Glomerular visceral epithelial cell (primary cell): ENCODE data around the gene LBX1.

Source experiments
- DNase-seq: peaks from one replicate; pipeline ENCODE4 v3.0.0-alpha.2; 2016; ENCODE audit errors: extremely low spot score

LBX1 gene

GRCh38 chr10:101241840-101242707, 12.8 kb upstream of the LBX1 start:
- no peak for DNase-seq

- DNase-seq: no peak
Observed at GRCh38 chr10:101238732-101239105, 9.5 kb upstream of the LBX1 start.

GRCh38 chr10:101237982-101238731, 8.9 kb upstream of the LBX1 start:
- no peak for DNase-seq

GRCh38 chr10:101237081-101237981, 8.1 kb upstream of the LBX1 start:
- no peak for DNase-seq

DNA sequence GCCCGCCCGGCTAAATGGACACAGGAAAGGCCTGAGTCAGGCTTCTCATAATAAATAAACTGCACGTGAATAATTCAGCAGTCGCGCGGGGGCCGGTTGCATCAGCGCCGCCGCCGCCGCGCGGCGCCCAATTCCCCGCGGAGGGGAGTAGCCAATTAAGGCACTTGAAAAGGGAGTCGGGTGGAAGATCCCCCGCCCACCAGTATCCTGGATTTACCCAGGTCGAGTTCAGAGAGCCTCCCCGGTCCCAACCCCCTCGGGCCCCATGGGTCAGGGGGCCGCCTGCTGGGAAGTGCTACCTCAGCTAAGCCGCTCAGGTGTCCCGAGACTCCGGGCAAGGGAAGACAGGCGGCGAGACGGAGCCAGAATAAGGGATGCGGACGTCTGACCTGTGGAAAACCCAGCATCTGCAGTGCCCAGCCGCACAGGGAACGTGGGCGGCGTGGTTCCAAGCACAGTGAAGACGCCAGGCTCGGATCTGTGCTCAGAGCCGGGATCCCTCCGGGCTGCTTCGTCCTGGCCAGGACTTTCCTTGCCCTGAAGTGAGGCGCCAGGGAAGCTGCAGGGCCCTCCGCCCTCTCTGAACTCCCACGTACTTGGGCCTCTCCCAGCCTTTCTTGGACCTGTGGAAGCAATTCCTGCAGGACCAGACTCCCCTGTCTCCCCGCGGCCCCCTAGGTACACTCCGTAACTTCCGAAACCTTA, 7.3 kb upstream of the LBX1 start:
- no peak for DNase-seq

GRCh38 chr10:101235766-101236165, 6.5 kb upstream of the LBX1 start:
- DNase-seq: no peak

DNA sequence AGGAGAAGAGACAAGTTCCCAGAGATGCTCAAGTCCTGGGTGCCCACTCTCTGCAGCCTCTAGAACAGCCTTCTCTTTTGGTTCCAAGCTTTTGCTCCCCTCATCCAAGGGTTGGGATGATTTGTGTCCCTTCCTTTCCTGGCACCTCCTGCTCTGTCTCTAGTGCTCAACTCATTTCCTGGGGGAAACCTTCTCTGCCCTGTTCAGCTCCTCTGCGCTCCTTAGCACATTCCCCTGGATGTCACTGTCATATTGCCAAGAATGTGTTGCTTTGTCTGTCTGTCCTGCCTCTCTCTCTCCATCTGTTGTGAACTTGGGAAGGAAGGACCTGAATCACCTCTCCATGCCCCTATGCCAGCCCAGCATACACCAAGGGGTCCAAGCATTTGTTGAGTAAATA, 5.1 kb upstream of the LBX1 start:
- no peak for DNase-seq

DNA sequence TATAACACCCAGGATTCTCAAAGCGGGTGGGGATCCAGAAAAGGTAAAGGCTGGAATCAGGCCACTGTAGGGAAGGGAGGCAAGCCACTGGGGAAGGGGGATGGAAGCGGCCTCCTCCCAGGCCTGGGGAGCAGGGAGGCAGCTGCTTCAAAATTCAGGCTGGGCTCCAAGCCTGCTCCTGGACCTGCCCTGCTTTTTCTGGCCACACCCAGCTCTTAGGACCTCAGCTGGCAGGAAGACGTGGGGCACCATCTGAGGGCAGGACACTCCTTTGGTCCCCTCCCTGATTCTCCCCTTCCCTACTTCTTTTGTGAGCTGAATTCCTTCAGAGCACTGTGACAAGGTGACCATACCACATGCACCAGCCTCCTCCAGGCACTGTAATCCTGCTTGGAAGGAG, 4.6 kb upstream of the LBX1 start:
- no peak for DNase-seq

GRCh38 chr10:101233443-101233842, 4.2 kb upstream of the LBX1 start:
- DNase-seq: no peak

- no peak for DNase-seq
Observed at GRCh38 chr10:101231912-101232689, 2.8 kb upstream of the LBX1 start.

GRCh38 chr10:101231092-101231491, 1.8 kb upstream of the LBX1 start:
- DNase-seq: no peak

DNA sequence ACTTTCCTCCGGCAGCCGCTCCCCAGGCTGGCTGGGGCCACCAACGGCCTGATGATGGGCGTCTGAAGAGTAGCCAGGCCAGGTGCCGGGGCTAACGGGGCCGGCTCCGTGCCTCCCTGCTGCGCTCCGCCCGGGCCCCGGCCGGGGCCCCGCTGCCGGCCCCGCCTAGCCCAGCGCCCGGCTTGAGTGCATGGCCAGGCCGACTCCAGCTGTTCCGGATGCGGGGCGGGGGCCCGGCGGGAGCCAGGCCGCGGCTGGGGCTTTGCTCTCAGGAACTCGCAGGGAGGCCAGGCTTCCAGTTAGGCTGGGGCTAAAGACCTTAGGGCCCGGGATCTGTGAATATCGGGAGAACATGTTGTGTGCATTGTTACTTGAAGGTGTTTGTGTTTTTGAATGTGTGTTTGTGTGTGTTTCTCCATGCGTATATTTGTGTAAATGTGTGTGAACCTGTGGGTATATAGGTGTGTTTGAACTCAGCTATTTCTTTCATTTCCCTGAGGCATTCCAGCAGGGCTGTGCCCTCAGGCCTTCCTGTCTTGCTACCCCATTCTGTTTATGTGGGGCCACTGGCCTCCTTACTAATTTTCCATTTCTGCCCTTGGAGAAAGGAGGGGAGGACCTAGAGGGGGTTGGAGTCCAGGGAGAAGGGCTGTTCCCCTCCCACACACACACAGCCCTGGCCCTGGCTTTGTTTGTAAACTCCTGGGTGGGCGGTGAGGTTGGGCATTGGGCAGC, 1.1 kb upstream of the LBX1 start:
- DNase-seq: no peak

DNA sequence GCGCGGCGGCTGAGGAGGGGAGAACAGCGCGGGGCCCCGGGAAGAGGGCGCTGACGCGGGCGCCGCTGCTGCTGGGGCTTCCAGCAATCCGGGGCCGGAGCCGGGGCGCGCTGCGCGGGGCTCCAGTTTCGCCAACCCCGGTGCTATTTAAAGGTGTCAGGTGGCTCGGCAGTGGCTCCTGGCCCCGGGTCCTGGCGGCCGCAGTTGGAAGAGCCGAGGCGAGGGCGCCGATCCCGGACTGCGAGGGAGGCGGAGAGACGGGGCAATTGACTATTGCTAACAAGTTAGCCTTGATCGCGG, 347 bp downstream of the LBX1 start:
- no peak for DNase-seq

- DNase-seq: no peak
Observed at GRCh38 chr10:101228153-101228965, 904 bp downstream of the LBX1 start.

DNA sequence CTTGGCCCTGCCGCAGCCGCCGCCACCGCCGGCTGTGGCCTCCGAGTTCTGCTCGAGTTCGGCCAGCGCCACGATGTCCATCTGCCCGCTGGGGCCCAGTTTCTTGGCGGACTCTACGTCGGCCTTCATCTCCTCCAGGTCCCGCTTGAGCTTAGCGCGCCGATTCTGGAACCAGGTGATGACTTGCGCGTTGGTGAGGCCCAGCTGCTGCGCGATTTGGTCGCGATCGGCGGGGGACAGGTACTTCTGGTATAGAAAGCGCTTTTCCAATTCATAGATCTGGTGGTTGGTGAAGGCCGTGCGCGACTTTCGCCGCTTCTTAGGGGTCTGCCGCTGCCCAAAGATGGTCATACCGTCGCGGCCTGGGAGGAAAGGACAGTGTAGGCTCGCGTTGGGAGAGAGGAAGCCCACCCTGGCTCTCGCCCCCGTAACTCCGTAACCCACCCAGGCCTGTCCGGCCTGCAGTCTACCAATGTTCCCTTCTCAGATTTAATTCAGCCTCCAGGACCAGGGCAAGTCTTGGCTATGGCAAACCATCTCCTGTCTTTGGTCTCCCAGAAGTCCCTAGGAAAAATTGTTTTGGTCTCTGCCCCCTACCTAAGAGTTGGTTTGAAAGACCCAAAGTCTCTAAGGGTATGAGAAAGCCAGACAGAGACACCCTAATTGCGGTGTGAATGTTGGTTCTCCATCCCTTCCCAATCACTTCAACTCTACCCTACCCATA, 1.7 kb downstream of the LBX1 start:
- no peak for DNase-seq

DNA sequence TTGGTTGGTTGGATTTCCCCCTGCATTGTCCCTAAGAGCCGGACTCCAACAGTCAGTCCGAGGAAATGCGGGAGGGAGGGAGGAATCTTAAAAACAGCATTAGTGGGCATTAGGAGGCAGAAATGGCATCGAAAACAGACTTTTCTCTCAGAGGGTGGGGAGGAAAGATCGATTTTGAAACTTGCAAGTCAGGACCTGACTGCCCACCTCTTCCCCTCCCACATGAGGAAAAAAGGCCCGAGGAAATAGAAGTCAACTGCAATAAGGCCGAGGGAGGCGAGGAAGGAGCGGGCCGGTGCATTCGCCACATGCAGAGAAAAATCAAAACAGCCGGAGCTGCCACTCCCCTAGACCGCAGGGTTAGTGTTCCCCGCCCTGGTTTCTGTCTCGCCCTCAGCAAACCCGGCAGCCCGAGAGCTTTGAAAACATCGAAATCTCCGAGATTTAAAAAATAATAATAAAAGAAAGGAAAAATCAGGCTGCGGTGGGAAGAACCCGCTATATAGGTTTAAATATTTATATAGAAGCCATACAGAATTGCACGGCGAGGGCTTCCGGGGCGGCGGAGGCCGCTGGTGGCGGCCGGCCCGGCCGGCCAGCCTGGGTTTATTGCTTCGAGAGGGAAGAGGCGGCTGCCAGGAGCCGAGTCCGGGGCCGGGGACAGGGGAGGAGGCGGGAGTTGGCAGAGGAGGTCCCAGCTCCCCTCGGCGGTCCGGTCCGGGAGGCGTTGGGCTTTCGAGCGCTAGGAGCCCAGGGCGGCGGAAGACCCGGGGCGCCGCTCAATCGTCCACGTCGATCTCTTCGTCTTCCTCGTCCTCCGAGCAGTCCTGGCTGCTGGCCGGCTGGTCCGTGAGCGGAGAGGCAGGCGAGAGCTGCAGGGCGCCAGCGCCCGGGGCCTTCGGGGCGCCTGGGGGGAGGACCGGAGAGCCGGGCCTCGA, 2.5 kb downstream of the LBX1 start:
- DNase-seq: no peak

DNA sequence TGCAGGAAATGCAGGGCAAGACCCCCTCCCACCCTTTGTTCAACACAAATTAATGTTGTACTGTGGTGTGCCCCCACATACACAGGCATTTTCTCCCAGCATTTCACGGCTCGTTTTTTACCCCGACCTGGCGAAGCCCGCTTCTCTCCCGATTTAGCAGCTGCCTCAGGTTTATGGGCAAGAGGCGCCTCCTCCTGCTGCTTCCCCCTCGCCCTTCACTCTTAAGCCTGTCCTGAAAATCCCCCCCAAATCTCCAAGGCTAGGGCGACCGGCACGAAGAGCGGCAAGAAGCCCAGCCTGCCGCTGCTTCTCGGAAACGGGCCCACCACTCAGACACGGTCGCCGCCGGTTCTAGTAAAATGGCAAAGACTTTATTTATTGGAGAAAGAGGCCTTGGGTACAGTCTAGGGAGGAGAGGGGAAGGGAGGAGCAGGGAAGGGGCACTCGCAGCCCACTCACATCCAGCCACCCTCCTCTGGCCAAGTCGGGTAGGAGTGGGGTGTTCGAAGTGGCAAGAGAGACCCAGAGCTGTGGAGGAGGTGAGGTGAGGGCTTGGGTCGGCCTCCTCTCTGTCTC, 3.3 kb downstream of the LBX1 start:
- DNase-seq: no peak
